Gastrocnemius medialis (tissue), 4 donors: Measurements from ENCODE around the gene TRIM71. TPM values are rescaled to one million over a fixed set of nuclear protein-coding genes. Genes with fewer than 3 reads are reported as not detected.

Source experiments
- ATAC-seq, 2 donors: fragments of 150-250 bp; one replicate each; pipeline ENCODE4 v1.9.1; 2016
- DNase-seq, 2 donors: peaks; one replicate each; pipeline ENCODE4 v3.0.0-alpha.2; 2019
- H3K27ac ChIP-seq, 4 donors: fragments of 200-600 bp; sonication (generic); 1 replicate in 1 of 4; 2 replicates in 3 of 4; pipeline ENCODE4 v1.5.1; 2016 to 2018; ENCODE audit warnings: mild to moderate bottlenecking in 2 of 4, moderate library complexity in 1 of 4
- H3K27me3 ChIP-seq, 3 donors: fragments of 200-600 bp; sonication (generic) in 2 of 3; 1 replicate in 1 of 3; 2 replicates in 2 of 3; pipeline versions ENCODE4 v1.5.1 to v1.6.0; 2016 to 2019; ENCODE audit warnings: mild to moderate bottlenecking in 1 of 3, moderate library complexity in 1 of 3
- H3K36me3 ChIP-seq, 2 donors: fragments of 200-600 bp; sonication (generic) in 1 of 2; one replicate each; pipeline ENCODE4 v1.5.1; 2017 to 2018
- H3K4me1 ChIP-seq, 2 donors: fragments of 200-600 bp; sonication (generic) in 1 of 2; one replicate each; pipeline ENCODE4 v1.5.1; 2016 to 2017; ENCODE audit warnings: mild to moderate bottlenecking in 2 of 2
- H3K4me3 ChIP-seq, 4 donors: fragments of 200-600 bp; sonication (generic) in 3 of 4; 1 replicate in 1 of 4; 2 replicates in 3 of 4; pipeline ENCODE4 v1.5.1; 2016 to 2019; ENCODE audit warnings: mild to moderate bottlenecking in 2 of 4
- H3K9me3 ChIP-seq, 3 donors: fragments of 200-600 bp; sonication (generic) in 2 of 3; 1 replicate in 1 of 3; 2 replicates in 2 of 3; pipeline ENCODE4 v1.5.1; 2016 to 2019
- POLR2A ChIP-seq, 2 donors: fragments of 450-650 bp; IDR thresholded peaks; one replicate each; pipeline ENCODE4 v1.6.1; 2017; ENCODE audit warnings: antibody characterized with exemption in 2 of 2, mild to moderate bottlenecking in 2 of 2, moderate library complexity in 2 of 2
- in situ Hi-C, 4 donors: fragments of 200-750 bp; cut with MboI; loops; one replicate each; pipeline versions ENCODE4 v1.15.0 to v1.8.0; 2017; ENCODE audit warnings: low sequenced_read_pairs in 4 of 4
- intact Hi-C: fragments of 100-400 bp; cut with DNase I; formaldehyde crosslinking; loops from one replicate; pipeline ENCODE4 v1.15.1; 2023; ENCODE audit warnings: low total_unique reads
- total RNA-seq, 4 donors: library from RNA; depleted of rRNA; stranded (reverse); fragments of >200 nt; gene quantifications; one replicate each; pipeline versions ENCODE4 v1.1.0 to v1.2.3, GENCODE V29; 2016
- TF ChIP-seq, protein P1 (sequence below), 5 experiments: fragments of 450-650 bp in 3 of 5; fragments of 200-600 bp in 2 of 5; sonication (generic) in 2 of 5; IDR thresholded peaks in 4 of 5; conservative IDR thresholded peaks in 1 of 5; 1 replicate in 4 of 5; 2 replicates in 1 of 5; pipeline ENCODE4 v1.5.1; 2016 to 2019; ENCODE audit warnings: antibody characterized with exemption in 5 of 5, mild to moderate bottlenecking in 3 of 5, moderate library complexity in 3 of 5

TRIM71 gene
- total RNA-seq, 4 donors from 2014 or later = not detected

DNA sequence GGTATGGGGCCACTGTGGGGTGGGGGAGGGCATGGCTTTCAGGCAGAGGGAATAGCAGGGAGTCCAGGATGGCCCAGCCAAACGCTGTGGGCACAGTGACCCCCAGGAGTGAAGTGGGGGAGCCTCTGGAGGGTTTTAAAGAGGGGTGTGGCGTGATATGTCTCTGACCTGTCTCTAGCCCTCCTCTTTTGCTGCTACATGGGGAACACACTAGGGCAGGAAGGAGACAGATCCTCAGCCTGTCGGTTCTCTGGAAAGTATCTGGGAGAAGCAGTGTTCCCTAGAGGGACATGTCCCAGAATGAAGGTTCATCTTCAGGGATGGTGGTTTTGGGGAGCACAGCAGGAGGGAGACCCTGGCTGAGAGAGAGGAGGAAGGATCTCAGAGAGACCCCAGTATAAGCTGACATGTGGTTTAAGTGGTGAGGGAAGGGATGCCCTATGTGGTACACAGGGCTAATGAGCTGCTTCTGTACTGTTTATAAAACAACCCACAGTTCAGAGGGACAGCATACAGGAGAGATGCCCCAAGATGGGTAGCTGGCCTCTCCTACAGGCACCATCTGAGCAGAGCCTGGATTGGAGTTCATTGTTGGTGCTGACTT is 37.7 kb downstream of the TRIM71 start:
- TF ChIP-seq, protein P1, sequence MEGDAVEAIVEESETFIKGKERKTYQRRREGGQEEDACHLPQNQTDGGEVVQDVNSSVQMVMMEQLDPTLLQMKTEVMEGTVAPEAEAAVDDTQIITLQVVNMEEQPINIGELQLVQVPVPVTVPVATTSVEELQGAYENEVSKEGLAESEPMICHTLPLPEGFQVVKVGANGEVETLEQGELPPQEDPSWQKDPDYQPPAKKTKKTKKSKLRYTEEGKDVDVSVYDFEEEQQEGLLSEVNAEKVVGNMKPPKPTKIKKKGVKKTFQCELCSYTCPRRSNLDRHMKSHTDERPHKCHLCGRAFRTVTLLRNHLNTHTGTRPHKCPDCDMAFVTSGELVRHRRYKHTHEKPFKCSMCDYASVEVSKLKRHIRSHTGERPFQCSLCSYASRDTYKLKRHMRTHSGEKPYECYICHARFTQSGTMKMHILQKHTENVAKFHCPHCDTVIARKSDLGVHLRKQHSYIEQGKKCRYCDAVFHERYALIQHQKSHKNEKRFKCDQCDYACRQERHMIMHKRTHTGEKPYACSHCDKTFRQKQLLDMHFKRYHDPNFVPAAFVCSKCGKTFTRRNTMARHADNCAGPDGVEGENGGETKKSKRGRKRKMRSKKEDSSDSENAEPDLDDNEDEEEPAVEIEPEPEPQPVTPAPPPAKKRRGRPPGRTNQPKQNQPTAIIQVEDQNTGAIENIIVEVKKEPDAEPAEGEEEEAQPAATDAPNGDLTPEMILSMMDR (IDR thresholded peaks at IDR 0.05 in 4 of 5, conservative IDR thresholded peaks at IDR 0.05 in 1 of 5) = no peak
- TF ChIP-seq POLR2A (IDR thresholded peaks at IDR 0.05) = no peak
- Histone ChIP-seq H3K4me3 (no peak overlapping the region), H3K27me3 (no peaks in the 10 kb centered on the region), H3K27ac (no peak overlapping the region), H3K36me3 (no peaks in the 10 kb centered on the region), H3K9me3 (no peaks in the 10 kb centered on the region), H3K4me1 (no peaks in the 10 kb centered on the region)
- intact Hi-C loops = no loop called here
- DNase-seq (no peak), ATAC-seq (no peak)
- in situ Hi-C loops = no loop called here

DNA sequence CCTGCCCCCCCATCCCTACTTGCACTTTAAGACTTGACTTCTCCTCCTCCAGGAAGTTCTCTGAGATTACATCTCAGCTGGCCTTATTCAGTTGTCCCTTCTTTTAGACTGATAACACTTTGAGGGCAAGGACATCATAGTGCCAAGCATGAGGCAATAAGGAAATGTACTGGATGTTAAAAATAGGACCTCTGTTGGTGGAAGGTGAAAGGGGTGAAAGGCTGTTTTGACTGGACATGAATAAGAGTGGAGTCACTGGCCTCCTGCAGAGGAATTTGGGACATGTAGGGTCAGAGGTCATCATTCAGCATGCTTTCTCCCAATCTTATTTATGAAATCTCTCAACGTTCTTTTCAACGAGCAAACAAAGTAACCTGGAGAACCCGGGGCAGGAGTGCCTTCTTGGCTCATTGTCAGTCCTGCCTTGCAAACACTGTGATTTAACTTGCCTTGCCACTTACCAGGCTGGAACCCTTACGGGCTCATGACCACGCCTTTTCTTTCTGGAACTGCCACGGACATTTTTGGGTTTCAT is 38.6 kb downstream of the TRIM71 start:
- Histone ChIP-seq H3K36me3 (no peaks in the 10 kb centered on the region), H3K27me3 (no peaks in the 10 kb centered on the region), H3K4me3 (no peak overlapping the region), H3K4me1 (no peaks in the 10 kb centered on the region), H3K9me3 (no peaks in the 10 kb centered on the region), H3K27ac (no peak overlapping the region)
- ATAC-seq (no peak), DNase-seq (no peak)
- in situ Hi-C loops = no loop called here
- TF ChIP-seq, protein P1 (IDR thresholded peaks at IDR 0.05 in 4 of 5, conservative IDR thresholded peaks at IDR 0.05 in 1 of 5) = no peak
- no peak for TF ChIP-seq POLR2A (IDR thresholded peaks at IDR 0.05)
- intact Hi-C loops = no loop called here

DNA sequence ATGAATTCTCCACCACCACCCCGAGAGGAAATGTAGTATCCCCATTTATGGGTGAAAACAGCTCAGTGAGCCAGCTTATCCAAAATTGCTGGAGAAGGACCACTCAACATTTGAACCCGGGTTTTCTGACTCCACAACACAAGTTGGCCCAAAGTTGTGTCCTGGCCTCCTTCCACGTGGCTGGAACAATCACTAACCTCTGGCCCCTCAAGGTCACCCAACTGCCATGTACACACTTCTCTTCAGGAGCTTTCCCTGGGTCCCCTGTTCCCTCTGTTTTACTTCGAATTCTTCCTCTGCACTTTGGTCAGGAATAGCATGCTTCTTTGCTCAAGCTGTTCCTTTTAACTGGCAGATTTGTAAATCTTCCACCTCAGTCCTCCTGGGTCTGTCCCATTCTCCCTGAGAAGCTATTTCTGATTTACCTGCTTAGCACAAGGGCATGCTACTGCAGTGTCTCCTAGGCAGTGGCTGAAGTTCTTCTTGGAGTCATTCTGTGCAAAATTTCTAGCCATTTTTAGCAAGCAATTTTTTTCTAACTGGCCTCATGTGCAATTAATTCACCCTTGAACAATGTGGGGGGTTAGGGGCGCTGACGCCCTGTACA is 39.2 kb downstream of the TRIM71 start:
- no peak for DNase-seq

DNA sequence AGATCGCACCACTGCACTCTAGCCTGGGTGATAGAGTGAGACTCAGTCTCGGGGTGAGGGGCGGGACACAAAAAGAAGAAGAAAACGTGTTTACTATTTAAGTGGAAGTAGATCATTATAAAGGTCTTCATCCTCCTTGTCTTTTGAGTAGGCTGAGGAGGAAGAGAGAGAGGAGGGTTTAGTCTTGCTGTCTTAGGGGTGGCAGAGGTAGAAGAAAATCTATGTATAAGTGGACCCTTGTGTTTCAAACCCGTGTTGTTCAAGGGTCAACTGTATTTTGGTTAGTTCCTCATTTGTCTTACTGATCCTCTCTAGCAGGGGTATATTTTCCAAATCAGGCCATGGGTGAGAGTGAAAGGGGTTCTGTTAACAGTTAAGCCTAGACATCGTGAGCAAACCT is 40.1 kb downstream of the TRIM71 start:
- no peak overlapping the region for H3K4me3 ChIP-seq
- H3K27ac ChIP-seq = no peak overlapping the region
- in situ Hi-C loops = no loop called here
- intact Hi-C loops = no loop called here
- H3K27me3 ChIP-seq = no peaks in the 10 kb centered on the region
- no peaks in the 10 kb centered on the region for H3K4me1 ChIP-seq
- ATAC-seq (no peak), DNase-seq (no peak)
- TF ChIP-seq POLR2A (IDR thresholded peaks at IDR 0.05) = no peak
- TF ChIP-seq, protein P1 (IDR thresholded peaks at IDR 0.05 in 4 of 5, conservative IDR thresholded peaks at IDR 0.05 in 1 of 5) = no peak
- no peaks in the 10 kb centered on the region for H3K9me3 ChIP-seq
- no peaks in the 10 kb centered on the region for H3K36me3 ChIP-seq

More for the DNA sequence above, 39.2 kb downstream of the TRIM71 start:
- no peaks in the 10 kb centered on the region for H3K9me3 ChIP-seq
- H3K27me3 ChIP-seq = no peaks in the 10 kb centered on the region
- ATAC-seq = no peak
- H3K4me3 ChIP-seq = no peak overlapping the region
- H3K36me3 ChIP-seq = no peaks in the 10 kb centered on the region
- no peaks in the 10 kb centered on the region for H3K4me1 ChIP-seq
- in situ Hi-C loops (no loop called here), intact Hi-C loops (no loop called here)
- no peak for TF ChIP-seq POLR2A (IDR thresholded peaks at IDR 0.05)
- TF ChIP-seq, protein P1 (IDR thresholded peaks at IDR 0.05 in 4 of 5, conservative IDR thresholded peaks at IDR 0.05 in 1 of 5) = no peak
- no peak overlapping the region for H3K27ac ChIP-seq
